Measurements from ENCODE around the gene RIPOR2. TPM values are rescaled to one million over a fixed set of nuclear protein-coding genes. Genes with fewer than 3 reads are reported as not detected.

Gene RIPOR2
- total RNA-seq, 2 experiments from 2014 or later, result 21.0 to 23.5 TPM

DNA sequence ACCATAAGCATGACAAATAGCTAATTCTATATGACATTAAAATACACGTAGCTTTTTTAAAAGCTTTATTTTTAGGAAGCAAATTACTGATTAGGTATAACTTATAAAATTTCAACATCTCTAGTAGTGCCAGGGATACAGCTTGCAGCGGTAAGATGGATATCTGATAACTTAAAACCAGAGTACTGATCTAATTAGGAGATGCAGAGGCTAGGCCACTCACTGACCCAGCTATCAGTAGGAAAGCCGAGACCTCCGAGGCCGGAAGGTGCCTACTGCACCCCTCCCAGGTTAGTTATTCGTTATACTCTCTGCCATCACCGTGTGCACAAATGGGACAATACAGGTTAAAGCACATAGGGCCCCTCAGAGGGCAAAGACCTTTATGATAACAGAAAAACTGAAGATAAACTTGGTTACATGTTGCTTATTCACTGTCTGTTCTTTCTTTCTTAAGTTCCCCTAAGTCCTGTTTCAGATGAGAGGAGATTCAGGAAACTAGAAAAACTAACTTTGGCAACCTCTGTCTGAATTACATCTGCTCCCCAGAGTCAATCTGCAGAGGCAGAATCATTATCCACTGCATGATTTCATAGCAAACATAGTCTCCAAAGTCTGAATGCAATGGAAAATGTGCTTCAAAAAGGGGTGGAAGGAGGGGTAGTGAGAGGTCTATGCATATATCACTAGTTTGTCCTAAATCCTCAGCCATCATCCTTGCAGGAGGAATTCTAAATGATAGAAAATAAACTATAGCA lies 60.8 kb downstream of the RIPOR2 start:
- ChIA-PET POLR2A (no interaction called here), CTCF (no interaction called here)

DNA sequence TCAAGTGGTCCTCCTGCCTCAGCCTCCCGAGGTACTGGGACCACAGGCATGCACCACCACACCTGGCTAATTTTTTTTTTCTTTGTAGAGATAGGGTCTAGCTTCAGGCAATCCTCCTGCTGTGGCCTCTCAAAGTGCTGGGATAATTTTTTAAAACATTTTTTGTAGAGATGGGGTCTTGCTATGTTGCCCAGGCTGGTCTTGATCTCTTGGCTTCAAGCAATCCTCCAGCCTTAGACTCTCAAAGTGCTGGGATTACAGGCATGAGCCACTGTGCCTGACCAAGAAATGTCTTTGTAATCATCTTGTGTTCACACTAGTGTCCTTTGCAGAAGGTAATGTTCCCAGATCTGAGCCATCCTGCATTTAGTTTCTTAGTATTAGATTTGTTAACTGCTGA lies 61.6 kb downstream of the RIPOR2 start:
- POLR2A ChIA-PET, result no interaction called here

DNA sequence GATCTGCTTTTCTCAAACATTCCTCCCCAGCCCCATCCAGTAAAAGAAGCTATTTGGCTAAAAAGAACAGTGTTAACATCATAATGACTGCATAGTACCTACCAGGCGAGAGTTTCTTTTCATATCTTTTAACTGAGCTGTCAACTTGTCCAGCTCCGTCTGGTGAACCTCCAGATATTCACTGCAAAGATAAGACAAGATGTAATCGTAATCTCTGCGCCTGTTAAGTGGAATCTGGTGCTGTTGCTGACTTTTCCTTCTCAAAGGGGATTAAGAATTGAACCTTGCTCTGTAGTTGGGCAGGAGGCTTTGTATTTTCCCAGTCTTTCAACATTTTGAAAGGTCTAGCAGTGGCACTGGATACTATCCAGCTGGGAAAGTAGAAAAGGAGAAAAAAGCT lies 63.0 kb downstream of the RIPOR2 start:
- CTCF ChIA-PET, result interaction anchor here (1.0 to 2.5 kb wide), 2 partner anchors 61 to 152 kb away, joined by 3 to 5 read pairs; no protein-coding TSS in a partner anchor
- POLR2A ChIA-PET, result no interaction called here

More for the DNA sequence above, 61.6 kb downstream of the RIPOR2 start:
- CTCF ChIA-PET, result no interaction called here

DNA sequence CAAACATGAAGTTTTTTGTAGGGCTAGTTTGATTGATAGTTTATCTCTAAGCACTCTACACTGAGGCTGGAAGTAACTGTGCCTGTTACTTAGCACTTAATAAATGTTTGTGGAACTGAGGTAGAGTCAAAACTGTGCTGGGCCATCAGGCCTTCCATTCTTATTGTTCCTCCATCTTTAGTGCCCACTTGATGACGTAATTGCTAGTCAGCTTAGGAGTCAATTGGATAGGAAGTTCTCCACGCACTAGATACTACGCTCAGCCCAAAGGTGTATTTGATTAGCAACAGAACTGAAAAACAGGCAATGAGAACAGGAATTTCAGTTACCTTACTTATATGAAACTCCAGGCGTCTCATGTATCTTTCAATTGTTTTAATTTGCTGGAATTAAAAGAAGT lies 67.0 kb downstream of the RIPOR2 start:
- POLR2A ChIA-PET, result interaction anchor here (0.6 kb wide), 1 partner anchor 26 kb away, joined by 4 read pairs; no protein-coding TSS in a partner anchor
- CTCF ChIA-PET, result no interaction called here

DNA sequence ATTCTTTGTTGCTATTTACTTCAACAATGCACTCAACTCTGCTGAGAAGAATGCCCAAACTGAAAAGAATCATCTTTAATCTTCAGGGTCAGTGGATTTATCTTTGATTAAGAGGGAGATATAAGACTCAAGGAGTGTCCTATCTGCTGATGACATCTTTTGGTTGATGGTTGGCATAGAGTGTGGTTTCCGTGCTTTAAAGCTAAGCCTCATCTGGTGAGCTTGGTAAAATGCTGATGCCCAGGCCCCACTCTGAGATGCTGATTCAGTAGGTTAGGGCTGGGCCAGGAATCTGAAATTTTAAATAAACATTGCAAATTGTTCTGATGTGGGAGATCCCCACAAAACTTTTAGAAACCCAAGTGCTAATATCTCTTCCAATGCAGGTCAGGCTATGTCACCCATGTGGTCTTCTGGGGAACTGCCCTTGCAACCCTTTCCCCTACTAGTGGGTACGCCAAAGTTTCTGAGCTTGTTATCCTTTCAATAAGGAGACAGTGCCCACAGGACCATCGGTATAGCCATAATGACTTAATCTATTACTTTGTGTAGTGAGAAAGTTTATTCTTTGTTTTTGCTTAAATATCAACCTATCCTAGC lies 68.6 kb downstream of the RIPOR2 start:
- CTCF ChIA-PET, result interaction anchor here (1.4 kb wide), 1 partner anchor 86 kb away, joined by 3 read pairs; no protein-coding TSS in a partner anchor
- POLR2A ChIA-PET, result no interaction called here

DNA sequence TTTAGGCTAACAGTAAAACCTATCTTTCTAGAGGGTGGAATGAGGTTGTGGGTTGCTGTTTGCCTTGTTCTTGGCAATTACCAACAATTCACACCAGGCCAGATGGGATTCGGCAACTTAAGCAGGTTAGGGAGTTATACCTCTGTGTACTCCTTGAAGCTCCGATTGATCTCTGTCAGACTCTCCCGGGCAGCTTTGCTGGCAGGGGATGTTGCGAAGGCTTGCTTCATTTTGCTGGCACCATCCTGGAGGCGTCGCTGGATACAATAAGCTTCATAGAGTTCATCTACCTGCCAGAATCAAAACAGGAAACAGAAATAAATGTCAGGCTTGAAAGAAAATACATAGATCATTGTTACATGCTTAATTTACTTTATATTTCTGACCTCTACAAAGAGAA lies 70.6 kb downstream of the RIPOR2 start:
- ChIA-PET POLR2A (no interaction called here), CTCF (no interaction called here)

DNA sequence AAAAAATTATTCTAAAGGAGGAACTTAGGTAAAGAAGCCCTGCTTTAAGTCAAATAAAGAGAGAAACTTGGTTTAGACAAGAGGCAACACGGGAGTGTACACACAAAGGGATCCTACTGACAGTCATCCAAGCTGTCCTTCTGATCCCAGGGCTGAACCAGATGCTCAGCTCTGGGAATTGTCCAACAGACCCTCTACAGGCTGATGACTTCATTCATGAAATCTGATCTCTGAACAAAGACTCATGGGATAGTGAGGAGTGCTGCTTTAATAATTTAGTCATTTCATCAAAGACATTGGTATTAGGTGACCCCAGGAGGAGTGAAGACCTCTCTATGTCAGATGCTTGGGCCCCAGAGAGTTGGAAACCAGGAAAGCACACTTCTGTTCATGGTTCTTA lies 71.4 kb downstream of the RIPOR2 start:
- POLR2A ChIA-PET, result no interaction called here
- CTCF ChIA-PET, result no interaction called here

DNA sequence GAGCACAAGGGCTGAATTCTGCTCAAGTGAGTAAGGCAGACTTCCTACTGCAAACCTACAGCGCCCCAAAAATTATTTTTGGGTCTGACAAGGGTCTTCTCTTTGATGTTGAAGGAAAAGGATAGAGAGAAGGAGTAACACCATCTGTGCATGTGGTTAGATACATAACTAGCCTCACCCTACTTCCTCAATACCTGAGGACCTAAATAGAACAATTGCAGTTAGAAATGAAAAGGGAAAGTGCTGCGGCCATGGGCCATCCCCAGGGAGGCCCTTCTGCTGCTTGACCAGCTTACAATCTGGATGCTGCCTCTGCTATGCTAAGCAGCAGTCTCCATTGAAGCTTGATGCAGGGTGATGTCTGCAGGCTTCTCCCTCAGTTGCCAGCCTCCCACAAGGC lies 73.8 kb downstream of the RIPOR2 start:
- ChIA-PET POLR2A (no interaction called here), CTCF (interaction anchor here (1.8 kb wide), 1 partner anchor 156 kb away, joined by 4 read pairs; no protein-coding TSS in a partner anchor)

DNA sequence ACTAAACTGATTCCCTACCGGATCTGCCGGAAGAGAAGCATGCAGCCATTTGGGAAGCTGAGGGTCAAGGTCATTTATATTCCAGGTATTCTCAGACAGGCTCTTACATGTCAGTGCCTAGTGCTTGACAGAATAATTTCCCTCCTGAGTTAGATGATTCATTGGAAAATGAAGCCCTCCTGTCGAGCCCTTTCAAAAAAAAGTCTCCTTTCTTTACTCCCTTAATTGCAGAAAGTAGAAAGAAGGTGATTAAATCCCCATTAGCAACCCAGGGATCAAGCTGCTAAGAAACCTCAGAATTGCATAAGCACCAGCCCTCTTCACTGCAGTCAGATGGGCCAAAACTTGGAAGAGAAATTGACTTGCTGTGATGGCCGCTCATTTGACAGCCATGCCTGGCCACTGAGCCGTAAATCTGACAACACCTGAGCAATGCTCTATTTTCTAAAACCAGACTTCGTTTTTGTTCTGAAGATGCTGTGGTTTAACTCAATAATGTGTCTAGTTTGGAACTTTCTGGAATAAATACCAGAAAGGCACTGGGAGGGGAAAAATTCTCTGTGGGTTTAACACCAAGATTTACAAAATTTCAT lies 76.1 kb downstream of the RIPOR2 start:
- POLR2A ChIA-PET, result no interaction called here
- CTCF ChIA-PET, result interaction anchor here (0.6 kb wide), 1 partner anchor 14 kb away, joined by 3 read pairs; no protein-coding TSS in a partner anchor

DNA sequence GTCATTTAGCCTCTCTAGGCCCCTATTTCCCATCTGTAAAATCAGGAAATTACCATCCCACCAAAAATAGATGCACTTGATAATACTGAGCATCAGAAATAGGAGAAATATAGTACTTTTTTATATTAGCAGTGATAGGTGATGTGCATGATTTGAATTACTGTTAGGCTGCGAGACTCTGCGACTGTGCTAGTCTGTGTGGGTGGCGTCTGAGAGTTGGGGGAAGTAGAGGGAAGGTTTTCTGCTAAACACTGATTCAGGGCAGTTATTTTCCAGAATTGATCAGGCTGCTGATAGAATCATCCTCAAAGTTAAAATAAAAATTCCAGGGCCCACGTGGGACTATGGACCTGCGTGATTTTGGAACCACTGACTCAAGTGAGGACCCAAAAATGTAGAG lies 76.6 kb downstream of the RIPOR2 start:
- CTCF ChIA-PET, result interaction anchor here (0.6 to 2.7 kb wide), 3 partner anchors 21 to 77 kb away, joined by 3 to 8 read pairs (median 3); no protein-coding TSS in a partner anchor
- POLR2A ChIA-PET, result no interaction called here

DNA sequence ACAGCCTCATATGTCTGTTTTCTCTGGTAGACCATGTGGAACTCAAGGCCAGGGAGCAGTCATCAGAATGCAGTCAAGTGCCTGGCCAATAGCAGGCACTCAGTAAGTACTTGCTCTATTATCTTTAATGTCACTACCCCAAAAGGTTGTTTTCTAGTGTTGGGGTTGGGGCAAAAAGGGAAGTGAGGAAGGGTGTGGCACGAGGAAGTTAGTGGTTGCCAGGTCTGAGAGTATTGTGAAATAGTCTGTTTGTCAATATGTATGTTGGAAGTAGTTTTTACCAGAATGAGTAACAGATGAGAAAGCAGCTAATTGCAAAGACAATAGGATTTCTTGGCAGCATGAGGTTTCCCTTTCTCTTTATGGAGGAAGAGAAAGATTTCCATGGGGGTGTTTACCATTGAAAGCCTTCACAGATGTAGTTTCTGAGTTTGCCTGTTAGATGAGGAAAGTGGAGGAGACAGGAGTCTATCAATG lies 77.5 kb downstream of the RIPOR2 start:
- ChIA-PET POLR2A (no interaction called here), CTCF (interaction anchor here (0.9 to 2.7 kb wide), 9 partner anchors 22 to 212 kb away, joined by 3 to 15 read pairs (median 5); no protein-coding TSS in a partner anchor)

DNA sequence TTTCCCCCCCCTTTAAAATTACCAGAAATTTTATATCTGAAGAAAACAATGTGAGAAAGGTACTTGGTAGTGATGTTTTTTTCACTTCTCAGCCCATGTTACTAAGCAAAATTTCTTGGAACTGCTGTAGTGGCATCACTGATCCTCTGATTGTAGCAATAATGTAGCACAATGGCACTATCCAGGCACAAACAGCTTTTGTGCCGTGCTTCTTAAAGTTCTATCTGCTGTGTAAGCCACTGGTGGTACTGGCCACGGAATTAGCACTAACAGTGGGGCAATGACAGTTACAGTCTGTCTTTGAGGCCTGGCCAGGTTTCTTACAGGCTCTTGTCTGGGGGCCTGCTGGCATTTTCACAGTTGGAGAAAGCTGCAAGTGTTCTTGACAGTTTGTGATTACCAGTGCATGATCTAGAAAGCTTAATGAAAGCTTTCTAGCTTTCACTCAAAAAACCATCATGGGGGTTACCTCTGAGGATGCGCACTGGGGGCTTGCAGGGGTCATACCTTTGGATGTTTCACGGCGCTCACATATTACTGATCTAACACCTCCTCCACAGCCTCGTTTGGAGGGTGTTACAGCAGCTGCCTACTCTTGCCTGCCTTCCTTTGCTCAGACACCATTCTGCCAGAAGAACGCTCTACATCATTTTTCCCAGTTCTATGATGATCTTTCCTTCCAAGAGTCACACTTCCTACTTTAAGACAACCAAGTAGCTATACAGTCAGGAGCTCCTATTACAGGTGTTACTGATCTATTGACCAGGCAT lies 78.7 kb downstream of the RIPOR2 start:
- ChIA-PET CTCF (interaction anchor here (0.6 to 3.1 kb wide), 22 partner anchors 23 to 213 kb away, joined by 3 to 30 read pairs (median 4); no protein-coding TSS in a partner anchor), POLR2A (interaction anchor here (0.9 to 1.4 kb wide), 4 partner anchors 26 to 80 kb away, joined by 3 to 5 read pairs (median 3); no protein-coding TSS in a partner anchor)

DNA sequence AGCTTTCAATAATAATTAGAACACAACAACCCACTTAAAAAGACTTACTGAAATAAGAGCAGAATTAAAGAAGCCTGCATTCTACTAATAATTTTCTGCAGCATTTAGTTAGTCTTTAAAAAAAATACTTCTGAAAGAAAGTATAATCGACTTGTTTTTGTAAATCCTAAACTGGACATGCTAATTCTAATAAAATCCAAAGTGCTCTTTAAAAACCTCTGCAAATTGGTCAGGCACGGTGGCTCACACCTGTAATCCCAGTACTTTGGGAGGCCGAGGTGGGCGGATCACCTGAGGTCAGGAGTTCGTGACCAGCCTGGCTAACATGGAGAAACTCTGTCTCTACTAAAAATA lies 79.5 kb downstream of the RIPOR2 start:
- CTCF ChIA-PET, result interaction anchor here (0.7 to 3.1 kb wide), 21 partner anchors 11 to 214 kb away, joined by 3 to 30 read pairs (median 4); no protein-coding TSS in a partner anchor
- POLR2A ChIA-PET, result interaction anchor here (0.6 to 1.4 kb wide), 3 partner anchors 27 to 176 kb away, joined by 3 read pairs; no protein-coding TSS in a partner anchor

DNA sequence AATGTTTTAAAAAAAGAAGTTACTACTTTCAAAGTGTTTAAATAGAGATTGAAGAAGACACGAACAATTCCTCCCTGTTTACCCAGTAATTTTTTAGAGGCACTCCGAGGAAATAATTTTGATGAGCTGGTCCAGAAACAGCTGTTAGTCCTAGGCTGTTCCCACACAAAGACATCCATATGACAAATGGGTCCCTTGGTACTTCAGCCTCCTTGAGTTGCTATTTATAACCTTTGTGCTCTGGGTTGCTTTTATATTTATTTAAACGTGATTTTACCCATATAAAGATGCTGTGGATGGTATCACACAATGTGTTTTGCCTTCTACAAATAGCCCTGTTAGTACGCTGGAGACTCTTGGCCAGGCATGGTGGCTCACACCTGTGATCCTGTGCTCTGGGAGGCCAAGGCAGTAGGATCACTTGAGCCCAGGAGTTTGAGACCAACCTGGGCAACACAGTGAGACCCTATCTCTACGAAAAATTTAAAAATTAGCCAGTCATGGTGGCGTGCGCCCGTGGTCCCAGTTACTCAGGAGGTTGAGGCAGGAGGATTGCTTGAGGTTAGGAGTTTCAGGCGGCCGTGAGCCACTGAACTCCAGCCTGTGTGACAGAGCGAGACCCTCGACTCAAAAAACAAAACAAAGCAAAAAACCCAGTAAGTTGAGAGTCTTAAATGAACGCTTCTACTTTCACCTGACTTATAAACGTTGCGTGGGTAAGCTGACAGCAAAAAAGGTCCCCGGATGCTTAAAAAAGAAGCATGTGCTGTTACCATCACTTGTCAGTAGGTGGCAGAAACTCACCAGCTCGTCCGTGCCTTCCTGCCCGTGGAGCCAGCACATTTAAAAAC lies 80.1 kb downstream of the RIPOR2 start:
- ChIA-PET POLR2A (interaction anchor here (0.6 to 0.8 kb wide), 2 partner anchors 140 to 177 kb away, joined by 3 read pairs; no protein-coding TSS in a partner anchor), CTCF (interaction anchor here (0.6 to 3.1 kb wide), 20 partner anchors 10 to 215 kb away, joined by 3 to 30 read pairs (median 4); no protein-coding TSS in a partner anchor)

DNA sequence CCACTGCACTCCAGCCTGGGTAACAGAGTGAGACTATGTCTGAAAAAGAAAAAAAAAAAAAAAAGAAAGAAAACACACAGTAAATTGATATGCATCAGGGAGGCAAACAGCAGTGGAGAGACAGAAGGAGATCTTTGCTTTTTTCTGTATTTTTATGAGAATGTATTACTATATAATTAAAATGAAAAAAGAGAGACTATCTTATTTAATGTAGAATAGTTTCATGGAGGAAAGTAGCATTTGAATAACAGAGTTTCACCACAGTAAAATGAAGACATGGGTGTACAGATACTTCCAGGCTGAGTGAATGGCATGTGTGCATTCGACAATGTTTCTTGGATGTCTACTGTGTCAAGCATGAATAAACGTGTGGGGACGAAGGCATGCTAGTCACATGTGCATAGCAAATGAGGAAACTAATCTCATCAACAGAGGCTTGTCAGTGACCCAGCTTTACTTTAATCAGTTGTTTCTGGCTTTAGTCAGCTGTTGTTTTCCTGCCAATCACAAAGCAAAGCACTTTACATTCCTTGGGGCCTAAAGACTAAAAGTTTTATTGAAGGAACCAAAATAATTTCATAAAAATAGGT lies 81.6 kb downstream of the RIPOR2 start:
- POLR2A ChIA-PET, result no interaction called here
- CTCF ChIA-PET, result interaction anchor here (2.2 kb wide), 1 partner anchor 217 kb away, joined by 8 read pairs; no protein-coding TSS in a partner anchor

DNA sequence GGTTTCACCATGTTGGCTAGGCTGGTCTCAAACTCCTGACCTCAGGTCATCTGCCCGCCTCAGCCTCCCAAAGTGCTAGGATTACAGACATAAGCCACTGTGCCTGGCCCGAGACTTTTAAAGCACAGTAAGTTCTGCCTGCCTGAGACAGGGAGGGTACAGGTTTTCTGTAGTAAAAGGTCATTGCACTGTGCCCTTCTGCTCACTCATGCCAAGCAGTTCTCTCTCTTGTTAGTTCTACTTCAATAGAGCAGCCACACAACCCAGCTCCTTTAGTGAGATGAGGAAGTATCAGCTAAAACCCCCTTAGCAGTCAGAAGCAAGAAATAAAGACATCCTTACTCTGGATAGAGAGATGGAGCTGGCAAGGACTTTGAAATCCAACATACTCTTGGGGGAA lies 84.7 kb downstream of the RIPOR2 start:
- ChIA-PET CTCF (interaction anchor here (0.6 to 1.4 kb wide), 2 partner anchors 84 to 175 kb away, joined by 3 read pairs; no protein-coding TSS in a partner anchor), POLR2A (interaction anchor here (0.6 kb wide), 1 partner anchor 12 kb away, joined by 4 read pairs; no protein-coding TSS in a partner anchor)

DNA sequence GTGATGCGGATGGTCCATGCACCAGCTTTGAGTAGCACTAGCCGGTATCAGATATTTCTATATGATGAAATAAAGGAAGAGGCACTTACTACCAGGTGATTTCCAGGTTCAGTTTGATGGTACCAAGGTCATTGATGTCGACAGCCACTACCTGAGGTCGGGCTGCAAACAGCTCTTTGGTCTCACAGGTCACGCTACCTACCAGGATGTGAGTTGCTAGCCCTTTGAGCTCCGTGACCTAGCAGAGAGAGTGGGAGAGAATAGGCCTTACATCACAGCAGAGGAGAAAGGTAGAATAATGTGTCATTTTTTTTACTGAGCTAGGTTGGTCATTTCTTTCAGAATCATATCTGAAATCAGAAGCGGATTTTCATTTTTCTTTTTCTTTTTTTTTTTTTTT lies 86.0 kb downstream of the RIPOR2 start:
- ChIA-PET CTCF (interaction anchor here (1.4 kb wide), 1 partner anchor 177 kb away, joined by 3 read pairs; no protein-coding TSS in a partner anchor), POLR2A (interaction anchor here (0.6 kb wide), 1 partner anchor 149 kb away, joined by 3 read pairs; no protein-coding TSS in a partner anchor)

DNA sequence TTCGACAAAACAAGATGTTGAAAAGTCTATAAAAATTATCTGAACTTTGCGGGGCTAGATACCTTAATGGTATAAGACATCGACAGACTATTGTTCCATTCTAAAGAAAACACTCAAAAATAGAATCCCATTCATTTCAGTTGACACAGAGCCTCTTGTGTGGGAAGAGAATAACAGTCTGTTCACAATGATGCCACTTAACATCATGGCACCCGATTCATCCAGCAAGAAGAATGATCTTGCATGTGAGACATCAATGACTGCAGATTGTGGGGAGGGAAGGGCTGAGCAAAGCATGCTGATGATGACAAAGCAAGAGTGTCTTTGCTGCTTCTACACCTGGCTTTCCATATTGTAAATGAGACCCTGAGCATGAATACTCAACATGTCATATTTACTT lies 87.3 kb downstream of the RIPOR2 start:
- CTCF ChIA-PET, result no interaction called here
- POLR2A ChIA-PET, result no interaction called here

Measured in activated CD8-positive, alpha-beta memory T cell treated with anti-CD3 and anti-CD28 coated beads for 36 hours (primary cell).